Breast epithelium (tissue), 4 donors: Measurements from ENCODE around the gene KLHL11. TPM values are rescaled to one million over a fixed set of nuclear protein-coding genes. Genes with fewer than 3 reads are reported as not detected.

Experiments used
- DNase-seq, 2 donors: peaks; one replicate each; pipeline ENCODE4 v3.0.0-alpha.2; 2019; ENCODE audit warnings: low spot score in 2 of 2
- H3K27ac ChIP-seq, 2 donors: fragments of 200-600 bp; sonication (generic) in 1 of 2; one replicate each; pipeline ENCODE4 v1.5.1; 2016 to 2019; ENCODE audit warnings: mild to moderate bottlenecking in 1 of 2
- H3K27me3 ChIP-seq, 2 donors: fragments of 200-600 bp; sonication (generic) in 1 of 2; one replicate each; pipeline versions ENCODE4 v1.5.1 to v1.6.0; 2017 to 2019; ENCODE audit warnings: control low read depth in 1 of 2, mild to moderate bottlenecking in 1 of 2
- H3K36me3 ChIP-seq: fragments of 200-600 bp; one replicate; pipeline ENCODE4 v1.5.1; 2019
- H3K4me1 ChIP-seq, 2 donors: fragments of 200-600 bp; sonication (generic); one replicate each; pipeline ENCODE4 v1.5.1; 2016 to 2019; ENCODE audit warnings: control low read depth in 1 of 2
- H3K4me3 ChIP-seq, 3 donors: fragments of 200-600 bp; sonication (generic); 1 replicate in 2 of 3; 2 replicates in 1 of 3; pipeline ENCODE4 v1.5.1; 2016 to 2019; ENCODE audit warnings: mild to moderate bottlenecking in 3 of 3, moderate library complexity in 2 of 3
- H3K9me3 ChIP-seq, 2 donors: fragments of 200-600 bp; sonication (generic) in 1 of 2; one replicate each; pipeline ENCODE4 v1.5.1; 2016 to 2019; ENCODE audit warnings: control low read depth in 1 of 2
- CTCF ChIP-seq, 3 donors: fragments of 450-650 bp; IDR thresholded peaks; one replicate each; pipeline ENCODE4 v1.5.1; 2016 to 2017; ENCODE audit warnings: antibody characterized with exemption in 3 of 3, mild to moderate bottlenecking in 3 of 3, moderate library complexity in 3 of 3
- POLR2A ChIP-seq: fragments of 450-650 bp; IDR thresholded peaks from one replicate; pipeline ENCODE4 v1.6.1; 2016; ENCODE audit warnings: antibody characterized with exemption, mild to moderate bottlenecking, moderate library complexity
- POLR2AphosphoS5 ChIP-seq, 3 donors: sonication (generic); formaldehyde crosslinking; IDR thresholded peaks; one replicate each; pipeline ENCODE4 v1.6.1; 2017; ENCODE audit warnings: antibody characterized with exemption in 3 of 3
- intact Hi-C: fragments of 100-400 bp; cut with DNase I; formaldehyde crosslinking; loops from one replicate; pipeline ENCODE4 v1.15.1; 2023; ENCODE audit warnings: low total_unique reads
- total RNA-seq, 3 donors: library from RNA; depleted of rRNA; stranded (reverse); fragments of >200 nt; gene quantifications; one replicate each; pipeline ENCODE4 v1.1.0, GENCODE V29; 2016

Gene KLHL11
- total RNA-seq, 3 donors from 2014 or later: 22.6 to 35.7 (median 25.1) TPM

- Histone ChIP-seq H3K9me3 (no peaks in the 10 kb centered on the region), H3K4me1 (no peaks in the 10 kb centered on the region)
Observed at GRCh38 chr17:41894791-41895331, 29.6 kb upstream of the KLHL11 start.

GRCh38 chr17:41893384-41893783 is 28.2 kb upstream of the KLHL11 start:
- no peaks in the 10 kb centered on the region for H3K36me3 ChIP-seq
- no peak overlapping the region for H3K27ac ChIP-seq
- no peak overlapping the region for H3K4me3 ChIP-seq
- no peak for TF ChIP-seq POLR2AphosphoS5 (IDR thresholded peaks at IDR 0.05)
- TF ChIP-seq POLR2A: no peak
- TF ChIP-seq CTCF (IDR thresholded peaks at IDR 0.05): no peak
- DNase-seq: no peak
- H3K4me1 ChIP-seq: no peaks in the 10 kb centered on the region
- intact Hi-C loops: loop anchor here (5.0 kb wide), 1 partner anchor 1261 kb away; no protein-coding TSS in a partner anchor
- H3K9me3 ChIP-seq: no peaks in the 10 kb centered on the region
- H3K27me3 ChIP-seq: no peaks in the 10 kb centered on the region

More at GRCh38 chr17:41894791-41895331, 29.6 kb upstream of the KLHL11 start:
- DNase-seq: no peak
- intact Hi-C loops: loop anchor here (5.0 kb wide), 1 partner anchor 1263 kb away; no protein-coding TSS in a partner anchor
- Histone ChIP-seq H3K27me3 (no peaks in the 10 kb centered on the region), H3K27ac (peak overlapping the region in 1 of 2 donors; percentile 80), H3K4me3 (no peak overlapping the region), H3K36me3 (no peaks in the 10 kb centered on the region)
- peak in 1 of 3 donors; percentile 38 for TF ChIP-seq POLR2AphosphoS5 (IDR thresholded peaks at IDR 0.05)
- TF ChIP-seq CTCF (IDR thresholded peaks at IDR 0.05): no peak
- no peak for TF ChIP-seq POLR2A

GRCh38 chr17:41892021-41892376 is 26.8 kb upstream of the KLHL11 start:
- intact Hi-C loops: loop anchor here (5.0 kb wide), 1 partner anchor 1260 kb away; no protein-coding TSS in a partner anchor
- H3K27ac ChIP-seq: no peak overlapping the region

GRCh38 chr17:41891135-41892020 is 26.2 kb upstream of the KLHL11 start:
- no peaks in the 10 kb centered on the region for H3K27me3 ChIP-seq
- no peak overlapping the region for H3K27ac ChIP-seq
- H3K9me3 ChIP-seq: no peaks in the 10 kb centered on the region
- DNase-seq: no peak
- TF ChIP-seq POLR2AphosphoS5 (IDR thresholded peaks at IDR 0.05): no peak
- TF ChIP-seq POLR2A: no peak
- no peak for TF ChIP-seq CTCF (IDR thresholded peaks at IDR 0.05)
- no peaks in the 10 kb centered on the region for H3K4me1 ChIP-seq
- H3K4me3 ChIP-seq: no peak overlapping the region
- H3K36me3 ChIP-seq: no peaks in the 10 kb centered on the region
- intact Hi-C loops: loop anchor here (5.0 kb wide), 1 partner anchor 1259 kb away; no protein-coding TSS in a partner anchor

More at GRCh38 chr17:41892021-41892376, 26.8 kb upstream of the KLHL11 start:
- Histone ChIP-seq H3K4me1 (no peaks in the 10 kb centered on the region), H3K9me3 (no peaks in the 10 kb centered on the region), H3K4me3 (no peak overlapping the region), H3K36me3 (no peaks in the 10 kb centered on the region), H3K27me3 (no peaks in the 10 kb centered on the region)
- TF ChIP-seq POLR2AphosphoS5 (IDR thresholded peaks at IDR 0.05) (no peak), POLR2A (no peak), CTCF (IDR thresholded peaks at IDR 0.05) (no peak)
- no peak for DNase-seq
